Trophoblast cell (in vitro differentiated cells and primary cell): ENCODE measurements around the gene METTL8.

Source experiments
- DNase-seq, 2 donors: peaks; one replicate each; pipeline ENCODE4 v3.0.0-alpha.2; 2016
- H2AFZ ChIP-seq: 2 replicates; pipeline ENCODE4 v1.6.1; 2013; ENCODE audit warnings: low read length, moderate library complexity, mild to moderate bottlenecking; ENCODE audit not compliant: insufficient read depth, poor library complexity
- H2AK5ac ChIP-seq: 2 replicates; pipeline ENCODE4 v1.6.1; 2013; ENCODE audit warnings: mild to moderate bottlenecking, low read length
- H2BK120ac ChIP-seq: 2 replicates; pipeline ENCODE4 v1.6.1; 2013; ENCODE audit warnings: low read length, mild to moderate bottlenecking, moderate library complexity; ENCODE audit not compliant: insufficient read depth, poor library complexity
- H2BK12ac ChIP-seq: 2 replicates; pipeline ENCODE4 v1.6.1; 2013; ENCODE audit warnings: mild to moderate bottlenecking, low read length, moderate library complexity
- H2BK5ac ChIP-seq: 2 replicates; pipeline ENCODE4 v1.6.1; 2013; ENCODE audit warnings: low read length, low read depth, moderate library complexity, mild to moderate bottlenecking; ENCODE audit not compliant: poor library complexity
- H3K14ac ChIP-seq: 2 replicates; pipeline ENCODE4 v1.6.1; 2013; ENCODE audit warnings: mild to moderate bottlenecking, low read length
- H3K18ac ChIP-seq: 2 replicates; pipeline ENCODE4 v1.6.1; 2013; ENCODE audit warnings: mild to moderate bottlenecking, low read length
- H3K23ac ChIP-seq: 2 replicates; pipeline ENCODE4 v1.6.1; 2013; ENCODE audit warnings: low read length
- H3K27ac ChIP-seq: 2 replicates; pipeline ENCODE4 v1.5.1; 2013; ENCODE audit warnings: low read depth, mild to moderate bottlenecking, inconsistent platforms, low read length, moderate library complexity
- H3K27me3 ChIP-seq: 2 replicates; pipeline ENCODE4 v1.6.1; 2013; ENCODE audit warnings: inconsistent platforms, mild to moderate bottlenecking, low read length, moderate library complexity; ENCODE audit not compliant: insufficient read depth
- H3K36me3 ChIP-seq, 2 experiments: 1 replicate in 1 of 2; 2 replicates in 1 of 2; pipeline ENCODE4 v1.6.1; 2013; ENCODE audit warnings: low read length in 2 of 2, mild to moderate bottlenecking in 2 of 2, moderate library complexity in 1 of 2; ENCODE audit not compliant: insufficient read depth in 2 of 2, control insufficient read depth in 1 of 2
- H3K4ac ChIP-seq: 2 replicates; pipeline ENCODE4 v1.6.1; 2013; ENCODE audit warnings: low read depth, mild to moderate bottlenecking, low read length, moderate library complexity
- H3K4me1 ChIP-seq, 2 experiments: 1 replicate in 1 of 2; 2 replicates in 1 of 2; pipeline ENCODE4 v1.6.1; 2013; ENCODE audit warnings: low read length in 2 of 2, mild to moderate bottlenecking in 2 of 2, moderate library complexity in 1 of 2; ENCODE audit not compliant: insufficient read depth in 2 of 2, control insufficient read depth in 1 of 2
- H3K4me2 ChIP-seq: 2 replicates; pipeline ENCODE4 v1.6.1; 2013; ENCODE audit warnings: inconsistent platforms, mild to moderate bottlenecking, low read length, moderate library complexity
- H3K4me3 ChIP-seq: 2 replicates; pipeline ENCODE4 v1.5.1; 2013; ENCODE audit warnings: mild to moderate bottlenecking, low read depth, low read length, inconsistent platforms
- H3K79me1 ChIP-seq: one replicate; pipeline ENCODE4 v1.6.1; 2013; ENCODE audit warnings: low read length
- H3K79me2 ChIP-seq: 2 replicates; pipeline ENCODE4 v1.6.1; 2013; ENCODE audit warnings: low read length, mild to moderate bottlenecking; ENCODE audit not compliant: control insufficient read depth, insufficient read depth, poor library complexity
- H3K9ac ChIP-seq: 2 replicates; pipeline ENCODE4 v1.6.1; 2013; ENCODE audit warnings: mild to moderate bottlenecking, low read length
- H3K9me3 ChIP-seq: 2 replicates; pipeline ENCODE4 v1.6.1; 2013; ENCODE audit warnings: low read depth, mild to moderate bottlenecking, control low read depth, inconsistent platforms, low read length; ENCODE audit not compliant: insufficient read depth
- H4K12ac ChIP-seq: 2 replicates; pipeline ENCODE4 v1.6.1; 2013; ENCODE audit warnings: low read depth, mild to moderate bottlenecking, low read length, moderate library complexity
- H4K8ac ChIP-seq: 2 replicates; pipeline ENCODE4 v1.6.1; 2013; ENCODE audit warnings: low read depth, mild to moderate bottlenecking, low read length, moderate library complexity
- H4K91ac ChIP-seq: one replicate; pipeline ENCODE4 v1.6.1; 2013; ENCODE audit warnings: low read depth, mild to moderate bottlenecking, low read length, moderate library complexity
- WGBS: extraction: QIAGEN DNeasy Blood & Tissue Kit; methylation state at CpG from one replicate; pipeline ENCODE4 v1.1.7; 2013; ENCODE audit warnings: missing lambda C conversion rate; ENCODE audit not compliant: insufficient read length, insufficient coverage; ENCODE audit errors: extremely low coverage; 5-methylcytosine and 5-hydroxymethylcytosine counted together

METTL8 gene

DNA sequence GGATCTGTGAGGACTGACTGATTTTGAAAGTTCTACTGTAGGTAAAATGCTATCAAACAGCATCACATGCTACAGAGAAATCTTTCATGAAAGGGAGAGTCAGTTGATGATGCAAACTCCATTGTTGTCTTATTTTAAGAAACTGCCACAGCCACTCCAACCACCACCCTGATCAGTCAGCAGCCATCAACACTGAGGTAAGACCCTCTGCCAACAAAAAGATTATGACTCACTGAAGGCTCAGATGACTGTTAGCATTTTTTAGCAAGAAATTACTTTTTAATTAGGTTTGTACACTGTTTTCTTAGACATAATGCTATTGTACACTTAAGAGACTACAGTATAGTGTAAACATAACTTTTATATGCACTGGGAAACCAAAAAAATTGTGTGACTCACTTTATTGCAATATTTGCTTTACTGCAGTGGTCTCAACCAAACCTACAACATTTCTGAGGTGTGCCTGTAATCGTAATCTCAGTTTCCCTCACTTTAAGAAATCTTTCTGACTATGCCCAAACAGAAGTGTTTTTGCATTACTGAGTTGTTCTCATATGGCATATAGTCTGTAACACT is 42.8 kb downstream of the METTL8 start:
- Histone ChIP-seq H3K4me3 (no peak overlapping the region), H2BK120ac (no peak overlapping the region), H4K8ac (no peak overlapping the region), H3K18ac (no peak overlapping the region), H3K14ac (no peak overlapping the region), H3K4ac (no peak overlapping the region), H2AK5ac (no peak overlapping the region), H3K79me1 (no peaks in the 10 kb centered on the region), H4K91ac (no peak overlapping the region), H2BK12ac (no peak overlapping the region), H2BK5ac (no peak overlapping the region), H4K12ac (no peak overlapping the region), H3K27ac (no peak overlapping the region), H3K4me1 (no peaks in the 10 kb centered on the region), H3K79me2 (no peaks in the 10 kb centered on the region), H3K27me3 (no peaks in the 10 kb centered on the region), H3K23ac (no peak overlapping the region), H2AFZ (no peak overlapping the region), H3K4me2 (no peak overlapping the region), H3K9ac (no peak overlapping the region), H3K36me3 (no peaks in the 10 kb centered on the region), H3K9me3 (peaks cover 2% of the 10 kb centered on the region)
- no peak for DNase-seq
- no CpG with 5 or more reads among the region's 1 CpG for whole genome bisulfite sequencing

DNA sequence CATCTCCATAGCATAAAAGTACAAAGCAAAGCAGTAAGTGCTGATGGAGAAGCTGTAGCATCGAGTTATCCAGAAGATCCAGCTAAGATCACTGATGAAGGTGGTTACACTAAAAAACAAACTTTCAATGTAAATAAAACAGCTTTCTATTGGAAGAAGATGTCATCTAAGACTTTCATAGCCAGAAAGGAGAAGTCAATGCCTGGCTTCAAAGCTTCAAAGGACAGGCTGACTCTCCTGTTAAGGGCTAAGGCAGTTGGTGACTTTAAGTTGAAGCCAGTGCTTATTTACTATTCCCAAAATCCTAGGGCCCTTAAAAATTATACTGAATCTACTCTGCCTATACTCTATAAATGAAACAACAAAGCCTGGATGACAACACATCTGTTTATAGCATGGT is 44.0 kb downstream of the METTL8 start:
- H3K18ac ChIP-seq = no peak overlapping the region
- no peak overlapping the region for H2BK120ac ChIP-seq
- no peaks in the 10 kb centered on the region for H3K36me3 ChIP-seq
- no peak overlapping the region for H3K9ac ChIP-seq
- H3K27ac ChIP-seq = no peak overlapping the region
- no peaks in the 10 kb centered on the region for H3K79me1 ChIP-seq
- H3K9me3 ChIP-seq = peaks cover 2% of the 10 kb centered on the region
- no peaks in the 10 kb centered on the region for H3K79me2 ChIP-seq
- WGBS = no CpG with 5 or more reads among the region's 1 CpG
- H3K4me3 ChIP-seq = no peak overlapping the region
- no peak overlapping the region for H4K12ac ChIP-seq
- H4K8ac ChIP-seq = no peak overlapping the region
- no peak overlapping the region for H4K91ac ChIP-seq
- no peaks in the 10 kb centered on the region for H3K27me3 ChIP-seq
- no peak overlapping the region for H3K14ac ChIP-seq
- no peak overlapping the region for H3K23ac ChIP-seq
- no peaks in the 10 kb centered on the region for H3K4me1 ChIP-seq
- DNase-seq = no peak
- H3K4ac ChIP-seq = no peak overlapping the region
- H2BK5ac ChIP-seq = no peak overlapping the region
- no peak overlapping the region for H2AFZ ChIP-seq
- no peak overlapping the region for H3K4me2 ChIP-seq
- H2AK5ac ChIP-seq = no peak overlapping the region
- H2BK12ac ChIP-seq = no peak overlapping the region

DNA sequence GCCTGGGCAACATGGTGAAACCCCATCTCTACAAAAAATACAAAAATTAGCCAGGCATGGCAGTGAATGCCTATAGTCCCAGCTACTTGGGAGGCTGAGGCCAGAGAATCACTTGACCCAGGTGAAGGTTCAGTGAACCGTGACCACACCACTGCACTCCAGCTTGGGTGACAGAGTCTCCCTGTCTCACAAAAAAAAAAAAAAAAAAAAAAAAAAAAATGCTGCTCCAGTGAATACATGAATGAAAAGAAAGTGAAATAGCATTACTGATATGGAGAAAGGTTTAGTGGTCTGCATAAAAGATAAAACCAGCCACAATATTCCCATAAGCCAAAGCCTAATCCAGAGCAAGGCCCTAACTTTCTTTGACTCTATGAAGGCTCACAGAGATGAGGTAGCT is 44.5 kb downstream of the METTL8 start:
- Histone ChIP-seq H4K91ac (no peak overlapping the region), H3K4ac (no peak overlapping the region), H2BK12ac (no peak overlapping the region), H3K79me1 (no peaks in the 10 kb centered on the region), H3K4me2 (no peak overlapping the region), H3K9me3 (peaks cover 2% of the 10 kb centered on the region), H3K36me3 (no peaks in the 10 kb centered on the region), H3K23ac (no peak overlapping the region), H4K12ac (no peak overlapping the region), H3K18ac (no peak overlapping the region), H4K8ac (no peak overlapping the region), H2BK120ac (no peak overlapping the region), H2BK5ac (no peak overlapping the region), H3K27me3 (no peaks in the 10 kb centered on the region), H3K27ac (no peak overlapping the region), H2AFZ (no peak overlapping the region), H3K4me3 (no peak overlapping the region), H2AK5ac (no peak overlapping the region), H3K14ac (no peak overlapping the region), H3K9ac (no peak overlapping the region), H3K79me2 (no peaks in the 10 kb centered on the region), H3K4me1 (no peaks in the 10 kb centered on the region)
- WGBS = no CpG with 5 or more reads among the region's 1 CpG
- DNase-seq = no peak

DNA sequence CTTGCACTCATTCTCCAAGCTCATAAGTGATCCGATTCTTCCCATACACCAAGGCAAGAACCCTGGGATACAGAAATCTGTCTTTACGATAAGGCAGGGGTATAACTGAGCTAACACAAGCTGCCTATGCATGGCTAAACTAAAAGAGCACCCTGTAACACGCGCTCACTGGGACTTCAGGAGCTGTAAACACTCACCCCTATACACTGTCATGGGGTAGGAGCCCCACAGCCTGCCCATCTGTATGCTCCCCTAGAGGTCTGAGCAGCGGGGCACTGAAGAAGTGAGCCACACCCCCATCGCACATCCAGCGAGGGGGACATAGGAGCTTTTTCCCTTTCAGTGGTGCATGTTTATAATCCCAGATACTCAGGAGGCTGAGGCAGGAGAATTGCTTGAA is 46.7 kb downstream of the METTL8 start:
- WGBS = no CpG with 5 or more reads among the region's 7 CpGs

More for the DNA sequence above, 46.7 kb downstream of the METTL8 start:
- H3K79me2 ChIP-seq = no peaks in the 10 kb centered on the region
- no peaks in the 10 kb centered on the region for H3K79me1 ChIP-seq
- no peak overlapping the region for H4K12ac ChIP-seq
- no peaks in the 10 kb centered on the region for H3K36me3 ChIP-seq
- H2BK12ac ChIP-seq = no peak overlapping the region
- no peak overlapping the region for H3K18ac ChIP-seq
- H4K8ac ChIP-seq = no peak overlapping the region
- no peaks in the 10 kb centered on the region for H3K27me3 ChIP-seq
- H2BK120ac ChIP-seq = no peak overlapping the region
- H3K4me2 ChIP-seq = no peak overlapping the region
- no peak overlapping the region for H3K4ac ChIP-seq
- no peak overlapping the region for H2AK5ac ChIP-seq
- DNase-seq = no peak
- no peak overlapping the region for H3K14ac ChIP-seq
- no peak overlapping the region for H2BK5ac ChIP-seq
- H3K23ac ChIP-seq = no peak overlapping the region
- H2AFZ ChIP-seq = no peak overlapping the region
- H3K4me3 ChIP-seq = no peak overlapping the region
- peaks cover 2% of the 10 kb centered on the region for H3K9me3 ChIP-seq
- no peaks in the 10 kb centered on the region for H3K4me1 ChIP-seq
- no peak overlapping the region for H3K9ac ChIP-seq
- H3K27ac ChIP-seq = no peak overlapping the region
- no peak overlapping the region for H4K91ac ChIP-seq
